NB4 (cell line): ENCODE results near the gene FRMPD4.

Experiments
- DNase-seq: peaks from one replicate; pipeline ENCODE4 v3.0.0; 2010; ENCODE audit warnings: low read depth
- H3K4me3 ChIP-seq: one replicate; pipeline ENCODE4 v1.5.1; 2011; ENCODE audit warnings: mild to moderate bottlenecking, low read depth, low read length, moderate library complexity
- MAX ChIP-seq: IDR thresholded peaks from 2 replicates; pipeline ENCODE4 v1.6.1; 2011; ENCODE audit warnings: low read depth, low read length
- MYC ChIP-seq: IDR thresholded peaks from 2 replicates; pipeline ENCODE4 v1.6.1; 2011; ENCODE audit warnings: low read depth, low read length
- POLR2A ChIP-seq: IDR thresholded peaks from 2 replicates; pipeline ENCODE4 v1.6.1; 2011; ENCODE audit warnings: mild to moderate bottlenecking; ENCODE audit not compliant: insufficient read length; ENCODE audit errors: extremely low read depth
- TF ChIP-seq, protein P1 (sequence below): IDR thresholded peaks from one replicate; pipeline ENCODE4 v1.5.1; 2012; ENCODE audit warnings: low read depth, low read length

Gene FRMPD4

DNA sequence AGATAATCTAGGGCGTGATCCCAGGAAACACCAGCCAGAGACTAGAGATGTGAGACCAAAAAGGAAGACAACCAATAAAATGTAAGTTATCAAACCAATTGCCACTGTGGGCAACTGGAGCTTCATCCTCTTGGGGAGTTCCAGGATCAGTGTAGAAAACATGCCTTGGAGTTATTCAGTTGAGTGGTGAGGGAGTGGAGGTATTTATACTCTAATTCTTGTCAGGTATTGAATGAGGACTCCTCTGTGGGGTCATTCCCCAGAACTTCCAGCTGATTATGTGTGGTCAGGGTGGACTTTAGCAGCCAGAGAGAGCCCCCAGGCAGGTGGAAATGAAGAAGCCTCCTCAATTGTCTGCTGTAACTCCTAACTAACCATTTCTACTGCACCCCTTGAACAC, 509.0 kb downstream of the FRMPD4 start:
- TF ChIP-seq MYC (no peak), POLR2A (no peak), MAX (no peak)
- TF ChIP-seq, protein P1, sequence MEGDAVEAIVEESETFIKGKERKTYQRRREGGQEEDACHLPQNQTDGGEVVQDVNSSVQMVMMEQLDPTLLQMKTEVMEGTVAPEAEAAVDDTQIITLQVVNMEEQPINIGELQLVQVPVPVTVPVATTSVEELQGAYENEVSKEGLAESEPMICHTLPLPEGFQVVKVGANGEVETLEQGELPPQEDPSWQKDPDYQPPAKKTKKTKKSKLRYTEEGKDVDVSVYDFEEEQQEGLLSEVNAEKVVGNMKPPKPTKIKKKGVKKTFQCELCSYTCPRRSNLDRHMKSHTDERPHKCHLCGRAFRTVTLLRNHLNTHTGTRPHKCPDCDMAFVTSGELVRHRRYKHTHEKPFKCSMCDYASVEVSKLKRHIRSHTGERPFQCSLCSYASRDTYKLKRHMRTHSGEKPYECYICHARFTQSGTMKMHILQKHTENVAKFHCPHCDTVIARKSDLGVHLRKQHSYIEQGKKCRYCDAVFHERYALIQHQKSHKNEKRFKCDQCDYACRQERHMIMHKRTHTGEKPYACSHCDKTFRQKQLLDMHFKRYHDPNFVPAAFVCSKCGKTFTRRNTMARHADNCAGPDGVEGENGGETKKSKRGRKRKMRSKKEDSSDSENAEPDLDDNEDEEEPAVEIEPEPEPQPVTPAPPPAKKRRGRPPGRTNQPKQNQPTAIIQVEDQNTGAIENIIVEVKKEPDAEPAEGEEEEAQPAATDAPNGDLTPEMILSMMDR: no peak
- DNase-seq: no peak
- no peak overlapping the region for H3K4me3 ChIP-seq

DNA sequence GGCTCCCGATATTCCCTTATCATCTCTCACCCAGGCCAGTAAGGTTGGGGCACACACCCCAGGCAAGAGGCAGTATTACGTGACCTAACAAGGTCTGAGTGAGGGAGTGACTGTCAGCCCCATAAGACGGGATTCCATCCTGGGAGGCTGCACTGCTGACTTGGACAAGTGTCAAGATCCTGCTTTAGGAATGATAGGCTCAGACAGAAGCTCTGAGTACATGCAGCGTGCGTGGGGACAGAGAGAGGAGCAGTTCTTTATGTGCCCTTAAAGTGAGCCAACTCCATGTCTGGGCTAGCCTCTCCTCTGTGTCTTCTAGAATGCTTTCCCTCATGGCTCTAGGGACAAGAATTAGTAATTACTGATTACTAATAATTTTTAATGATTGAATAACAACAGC, 510.7 kb downstream of the FRMPD4 start:
- DNase-seq: no peak
- H3K4me3 ChIP-seq: no peak overlapping the region
- TF ChIP-seq POLR2A (no peak), MAX (no peak), MYC (no peak)
- TF ChIP-seq, protein P1: no peak

GRCh38 chrX:12657433-12657832, 519.2 kb downstream of the FRMPD4 start:
- DNase-seq: no peak
- TF ChIP-seq, protein P1: no peak
- TF ChIP-seq POLR2A (no peak), MAX (no peak), MYC (no peak)
- no peak overlapping the region for H3K4me3 ChIP-seq

DNA sequence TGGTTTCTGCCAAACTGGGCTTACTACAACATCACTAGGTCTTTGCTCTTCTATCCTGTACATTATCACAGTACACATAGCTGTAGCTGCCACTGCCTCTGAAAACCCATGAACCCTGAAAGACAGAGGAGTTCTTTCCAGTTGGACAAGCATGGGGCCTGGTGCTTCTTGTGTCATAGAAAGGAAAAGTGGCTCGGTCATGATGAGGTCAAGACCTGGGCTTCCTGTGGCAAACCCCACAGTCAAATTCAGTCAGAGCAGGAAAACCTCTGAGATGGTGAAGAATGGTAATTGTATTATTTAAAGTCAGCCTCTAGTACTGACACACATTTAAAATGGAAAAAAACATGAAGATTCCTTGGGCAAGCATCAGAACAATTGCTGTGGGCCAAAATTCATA, 519.6 kb downstream of the FRMPD4 start:
- no peak for DNase-seq
- no peak overlapping the region for H3K4me3 ChIP-seq
- TF ChIP-seq MAX (no peak), POLR2A (no peak), MYC (no peak)
- TF ChIP-seq, protein P1: no peak

DNA sequence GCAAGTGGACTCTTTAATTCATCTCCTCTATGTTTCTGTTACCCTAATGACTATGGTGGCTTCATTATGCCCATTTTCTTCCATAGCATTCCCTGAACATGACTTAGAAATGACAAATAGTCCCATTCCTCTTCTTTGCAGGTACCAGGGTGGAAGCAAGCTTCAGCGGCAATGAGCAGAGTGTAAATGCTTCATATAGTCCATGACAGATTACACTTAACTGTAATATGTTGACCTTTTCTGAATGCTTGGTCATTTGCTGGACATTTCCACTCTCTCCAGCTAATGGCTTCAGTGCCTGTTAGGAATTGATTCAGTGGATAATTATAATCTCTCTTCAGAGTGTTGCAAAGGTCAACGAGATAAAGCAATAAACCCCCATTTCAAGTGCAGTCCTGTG, 523.2 kb downstream of the FRMPD4 start:
- TF ChIP-seq MYC (no peak), POLR2A (no peak), MAX (no peak)
- TF ChIP-seq, protein P1: no peak
- no peak overlapping the region for H3K4me3 ChIP-seq
- no peak for DNase-seq

DNA sequence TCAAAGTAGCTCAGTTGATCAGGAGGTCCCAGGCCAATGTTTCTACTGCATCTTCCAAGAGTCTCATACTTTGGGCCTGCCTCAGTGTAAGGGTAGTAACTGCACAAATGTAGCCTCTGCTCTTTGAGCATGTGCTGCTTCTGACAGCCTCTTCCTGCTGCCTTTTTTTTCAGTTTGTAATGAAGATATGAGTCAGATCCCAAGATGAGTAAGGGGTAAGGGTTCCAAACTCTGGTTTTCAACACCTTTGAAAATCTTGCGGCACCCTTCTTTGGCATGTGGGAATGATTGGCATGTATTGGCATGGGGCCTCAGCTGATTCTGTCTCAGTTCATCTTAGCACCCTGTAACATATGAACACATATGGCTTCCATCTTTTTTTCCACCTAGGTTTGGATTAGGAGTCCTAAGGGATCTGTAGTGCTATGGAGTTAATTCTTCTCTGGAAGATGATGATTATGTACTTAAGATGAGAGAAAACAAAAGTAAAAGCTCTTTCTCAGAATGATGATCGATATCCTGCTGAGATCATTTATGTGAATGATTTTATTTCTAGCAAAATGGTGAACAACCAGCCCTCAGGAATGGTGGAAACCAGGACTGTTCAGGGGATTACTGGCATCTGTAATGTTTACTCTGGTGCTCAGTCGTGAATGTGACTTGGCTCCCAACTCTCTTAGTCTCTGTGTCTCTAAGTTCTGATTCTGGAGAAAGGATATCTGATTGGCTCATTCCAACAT, 534.3 kb downstream of the FRMPD4 start:
- TF ChIP-seq MYC (no peak), POLR2A (no peak), MAX (no peak)
- TF ChIP-seq, protein P1: no peak
- H3K4me3 ChIP-seq: no peak overlapping the region
- no peak for DNase-seq
